Type B pancreatic cell (in vitro differentiated cells): ENCODE measurements around the gene IDNK. TPM values are rescaled to one million over a fixed set of nuclear protein-coding genes. Genes with fewer than 3 reads are reported as not detected.

Experiments used
- total RNA-seq: library from RNA; stranded (reverse); gene quantifications from 2 replicates; pipeline ENCODE4 v1.2.1, GENCODE V29; 2021; ENCODE audit warnings: low replicate concordance

Gene IDNK
- total RNA-seq, 1 donor from 2014 or later: 4.4 TPM

Other genes starting within 250 kb of the IDNK start
- gene FRMD3, start 84.7 kb upstream of the IDNK start, total RNA-seq: 4.5 and 8.0 TPM in 2 replicates
- gene UBQLN1, start 84.8 kb downstream of the IDNK start, total RNA-seq: 93.0 and 94.5 TPM in 2 replicates
- gene GKAP1, start 194.6 kb downstream of the IDNK start, total RNA-seq: 4.3 and 8.4 TPM in 2 replicates